Skeletal muscle tissue (tissue), 4 donors: ENCODE results near the gene RSRC1. TPM values are rescaled to one million over a fixed set of nuclear protein-coding genes. Genes with fewer than 3 reads are reported as not detected.
"Not testable (repeated sequence)": the region's sequence is repeated elsewhere in the genome, so short reads cannot be mapped to it uniquely, and the experiment has no call there.

ENCODE experiments used
- H3K27ac ChIP-seq: one replicate; pipeline ENCODE4 v1.7.0; 2013; ENCODE audit warnings: mild to moderate bottlenecking, low read depth, low read length, inconsistent platforms
- H3K27me3 ChIP-seq, 3 donors: one replicate each; pipeline ENCODE4 v1.7.0; 2013; ENCODE audit warnings: low read length in 3 of 3; ENCODE audit not compliant: control insufficient read depth in 3 of 3, insufficient read depth in 3 of 3
- H3K36me3 ChIP-seq, 3 donors: one replicate each; pipeline ENCODE4 v1.7.0; 2013; ENCODE audit warnings: low read length in 3 of 3; ENCODE audit not compliant: control insufficient read depth in 3 of 3, insufficient read depth in 3 of 3
- H3K4me1 ChIP-seq, 3 donors: one replicate each; pipeline ENCODE4 v1.7.0; 2013; ENCODE audit warnings: low read length in 3 of 3, mild to moderate bottlenecking in 3 of 3; ENCODE audit not compliant: control insufficient read depth in 3 of 3, insufficient read depth in 3 of 3
- H3K4me3 ChIP-seq, 3 donors: one replicate each; pipeline ENCODE4 v1.7.0; 2013; ENCODE audit warnings: low read length in 3 of 3
- H3K9ac ChIP-seq, 3 donors: one replicate each; pipeline ENCODE4 v1.7.0; 2013; ENCODE audit warnings: low read length in 3 of 3, mild to moderate bottlenecking in 3 of 3, moderate library complexity in 2 of 3, low read depth in 1 of 3
- H3K9me3 ChIP-seq, 3 donors: one replicate each; pipeline ENCODE4 v1.7.0; 2013; ENCODE audit warnings: low read length in 3 of 3; ENCODE audit not compliant: control insufficient read depth in 3 of 3
- total RNA-seq: library from RNA; depleted of rRNA; stranded (reverse); fragments of >200 nt; gene quantifications from one replicate; pipeline ENCODE4 v1.2.3, GENCODE V29; 2014
- donor health status: Osteomylitis.

Gene RSRC1
- total RNA-seq, 1 donor from 2014 or later: 33.4 TPM

DNA sequence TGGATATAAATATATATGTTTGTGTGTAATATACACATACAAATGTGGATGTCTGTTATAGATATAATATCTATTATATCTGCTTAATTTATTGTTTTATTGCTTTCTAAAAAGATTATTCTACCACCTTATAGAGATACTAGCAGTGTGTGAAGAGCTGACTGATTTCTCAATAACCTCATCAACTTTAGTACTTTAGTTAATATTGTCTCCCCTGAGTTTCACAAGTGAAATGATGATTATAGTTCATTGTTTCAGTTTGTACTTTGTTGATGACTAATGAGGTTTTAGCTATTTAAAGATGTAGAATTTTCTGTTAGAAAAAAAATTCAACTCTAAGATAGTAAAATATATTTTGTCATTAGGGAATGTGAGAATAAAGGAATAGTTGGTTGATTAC lies 11.4 kb downstream of the RSRC1 start:
- H3K9me3 ChIP-seq: no peaks in the 10 kb centered on the region
- no peaks in the 10 kb centered on the region for H3K4me1 ChIP-seq
- no peaks in the 10 kb centered on the region for H3K27me3 ChIP-seq
- H3K9ac ChIP-seq: no peak overlapping the region
- H3K36me3 ChIP-seq: peaks cover 3 to 15% (median 12%) of the 10 kb centered on the region in 3 donors
- no peak overlapping the region for H3K27ac ChIP-seq
- H3K4me3 ChIP-seq: no peak overlapping the region

DNA sequence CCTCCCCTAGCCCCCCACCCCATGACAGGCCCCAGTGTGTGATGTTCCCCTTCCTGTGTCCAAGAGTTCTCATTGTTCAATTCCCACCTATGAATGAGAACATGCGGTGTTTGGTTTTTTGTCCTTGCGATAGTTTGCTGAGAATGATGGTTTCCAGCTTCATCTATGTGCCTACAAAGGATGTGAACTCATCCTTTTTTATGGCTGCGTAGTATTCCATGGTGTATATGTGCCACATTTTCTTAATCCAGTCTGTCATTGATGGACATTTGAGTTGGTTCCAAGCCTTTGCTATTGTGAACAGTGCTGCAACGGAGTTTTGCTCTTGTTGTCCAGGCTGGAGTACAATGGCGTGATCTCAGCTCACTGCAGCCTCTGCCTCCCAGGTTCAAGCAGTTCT lies 12.8 kb downstream of the RSRC1 start:
- H3K9me3 ChIP-seq, H3K9ac ChIP-seq, H3K27me3 ChIP-seq, H3K4me1 ChIP-seq, H3K4me3 ChIP-seq, H3K27ac ChIP-seq: not testable (repeated sequence)
- H3K36me3 ChIP-seq: peaks cover 5 to 15% (median 12%) of the 10 kb centered on the region in 3 donors

DNA sequence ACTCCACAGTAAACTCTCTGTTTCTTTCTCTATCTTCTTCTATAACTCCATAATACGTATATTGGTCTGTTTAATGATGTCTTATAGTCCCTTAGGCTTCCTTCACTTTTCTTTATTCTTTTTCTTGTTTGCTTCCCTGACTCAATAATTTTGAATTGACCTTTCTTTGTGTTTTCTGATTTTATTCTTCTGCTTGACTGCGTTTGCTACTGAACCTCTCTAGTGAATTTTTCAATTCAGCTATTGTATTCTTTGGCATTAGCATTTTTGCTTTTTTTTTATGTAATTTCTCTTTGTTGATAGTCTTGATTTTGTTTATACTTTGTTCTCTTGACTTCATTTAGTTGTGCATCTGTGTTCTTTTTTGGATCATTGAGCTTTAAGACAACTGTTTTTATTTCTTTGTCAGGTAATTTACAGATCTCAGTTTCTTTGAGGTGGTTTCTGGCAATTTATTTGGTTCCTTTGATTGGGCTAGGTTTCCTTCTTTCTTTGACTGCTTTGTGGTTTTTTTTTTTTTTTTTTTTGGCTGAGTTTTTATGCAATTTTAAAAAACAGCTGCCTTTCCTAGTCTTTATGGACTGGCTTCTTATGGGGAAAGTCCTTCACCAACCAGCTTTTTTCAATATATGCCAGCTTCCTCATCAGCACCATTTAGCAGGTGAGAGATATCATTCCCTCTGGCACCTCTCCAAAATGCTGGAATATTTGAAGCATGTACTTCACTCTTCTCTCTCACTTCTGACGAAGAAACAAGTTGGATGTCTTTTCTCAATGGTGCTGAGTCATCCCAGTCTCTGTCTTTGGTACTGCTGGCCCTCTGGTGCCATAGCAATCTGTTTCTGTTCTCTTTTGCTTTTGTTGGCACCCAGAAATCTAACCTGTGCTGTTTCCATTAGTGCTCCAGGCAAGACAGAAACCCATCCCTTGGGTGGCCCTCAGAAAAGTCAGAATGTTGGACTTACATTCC lies 17.6 kb downstream of the RSRC1 start:
- Histone ChIP-seq H3K27ac (no peak overlapping the region), H3K9ac (no peak overlapping the region), H3K27me3 (no peaks in the 10 kb centered on the region), H3K4me3 (no peak overlapping the region), H3K4me1 (no peaks in the 10 kb centered on the region), H3K9me3 (no peaks in the 10 kb centered on the region), H3K36me3 (peaks cover 5 to 24% (median 18%) of the 10 kb centered on the region in 3 donors)

DNA sequence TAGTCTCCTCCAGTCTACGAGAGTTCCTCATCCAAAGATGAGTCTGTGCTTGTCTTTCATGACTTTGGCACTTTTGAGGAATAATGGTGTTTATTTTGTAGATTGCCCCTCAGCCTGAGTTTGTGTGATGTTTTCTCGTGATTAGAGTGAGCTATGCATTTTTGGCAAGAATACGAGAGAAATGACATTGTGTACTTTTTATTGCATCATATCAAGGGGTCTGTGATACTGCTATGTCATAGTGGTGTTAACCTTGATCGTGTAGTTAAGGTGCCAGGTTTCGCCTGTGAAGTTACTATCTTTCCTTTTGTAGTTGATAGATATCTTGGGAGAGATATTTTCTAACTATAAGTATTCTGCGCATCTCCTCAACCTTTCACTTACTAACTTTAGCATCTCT lies 18.9 kb downstream of the RSRC1 start:
- H3K27ac ChIP-seq: no peak overlapping the region
- H3K4me3 ChIP-seq: no peak overlapping the region
- no peaks in the 10 kb centered on the region for H3K27me3 ChIP-seq
- no peaks in the 10 kb centered on the region for H3K4me1 ChIP-seq
- H3K9me3 ChIP-seq: no peaks in the 10 kb centered on the region
- H3K9ac ChIP-seq: no peak overlapping the region
- H3K36me3 ChIP-seq: peaks cover 5 to 22% (median 15%) of the 10 kb centered on the region in 3 donors

DNA sequence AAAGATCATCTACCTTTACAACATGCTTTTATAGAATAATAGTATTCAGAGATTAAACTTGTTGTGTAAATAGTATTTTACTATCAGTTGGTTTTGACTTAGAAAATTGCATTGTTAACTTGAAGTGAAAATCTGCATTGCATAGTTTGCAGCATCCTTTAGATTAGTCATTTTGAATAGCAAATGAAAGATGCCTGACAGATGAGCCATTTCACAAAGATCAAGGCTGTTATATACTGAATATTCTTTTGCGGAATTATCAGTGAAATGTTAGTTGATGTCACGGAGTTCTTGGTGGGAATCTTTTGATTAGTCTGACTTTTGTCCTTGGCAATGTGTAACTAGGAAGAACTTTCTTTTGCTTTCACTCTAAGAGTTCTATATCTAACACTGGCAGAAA lies 24.5 kb downstream of the RSRC1 start:
- no peak overlapping the region for H3K27ac ChIP-seq
- H3K4me1 ChIP-seq: no peaks in the 10 kb centered on the region
- H3K9ac ChIP-seq: no peak overlapping the region
- peaks cover 0 to 3% (median 0%) of the 10 kb centered on the region in 3 donors for H3K36me3 ChIP-seq
- no peaks in the 10 kb centered on the region for H3K27me3 ChIP-seq
- no peak overlapping the region for H3K4me3 ChIP-seq
- H3K9me3 ChIP-seq: no peaks in the 10 kb centered on the region

DNA sequence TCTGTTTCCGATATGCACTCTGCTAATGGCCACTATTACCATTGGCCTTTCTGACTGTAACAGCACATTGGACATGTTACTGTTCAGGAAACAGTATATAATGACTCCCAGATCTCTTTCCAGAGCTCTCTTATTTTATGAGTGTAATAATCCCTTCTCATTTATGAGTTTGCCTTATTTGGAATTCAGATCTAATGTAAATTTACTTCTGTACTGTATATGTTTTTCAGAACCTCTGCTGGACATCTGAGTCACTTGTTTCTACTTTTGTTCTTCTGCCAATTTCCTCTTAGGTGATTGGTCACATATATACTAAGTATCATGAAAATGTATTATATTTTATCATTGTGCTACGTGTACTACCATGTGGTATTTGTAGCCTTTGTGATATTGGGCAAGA lies 30.5 kb downstream of the RSRC1 start:
- H3K4me3 ChIP-seq: no peak overlapping the region
- H3K27me3 ChIP-seq: no peaks in the 10 kb centered on the region
- H3K9ac ChIP-seq: no peak overlapping the region
- no peaks in the 10 kb centered on the region for H3K9me3 ChIP-seq
- no peaks in the 10 kb centered on the region for H3K4me1 ChIP-seq
- no peaks in the 10 kb centered on the region for H3K36me3 ChIP-seq
- H3K27ac ChIP-seq: no peak overlapping the region

DNA sequence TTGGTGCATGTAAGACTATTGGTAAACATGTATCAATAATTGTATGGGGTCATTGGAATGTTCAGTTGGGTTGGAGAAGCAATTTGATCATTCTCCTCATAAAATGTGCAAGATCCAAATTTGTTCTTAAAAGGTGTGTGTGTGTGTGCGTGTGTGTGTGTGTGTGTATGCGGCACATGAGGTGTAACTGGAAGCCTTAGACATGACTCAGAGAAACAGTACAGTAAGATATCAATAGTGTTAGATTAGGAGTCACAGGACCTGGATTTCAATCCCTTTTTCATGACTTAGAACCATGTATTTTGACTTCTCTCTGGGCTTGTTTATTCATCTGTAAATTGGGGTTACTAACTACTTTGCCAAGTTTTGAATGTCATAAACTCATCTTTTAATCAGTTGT lies 38.3 kb downstream of the RSRC1 start:
- H3K9ac ChIP-seq: no peak overlapping the region
- H3K4me3 ChIP-seq: no peak overlapping the region
- no peaks in the 10 kb centered on the region for H3K9me3 ChIP-seq
- H3K4me1 ChIP-seq: no peaks in the 10 kb centered on the region
- no peaks in the 10 kb centered on the region for H3K36me3 ChIP-seq
- H3K27ac ChIP-seq: no peak overlapping the region
- H3K27me3 ChIP-seq: no peaks in the 10 kb centered on the region

DNA sequence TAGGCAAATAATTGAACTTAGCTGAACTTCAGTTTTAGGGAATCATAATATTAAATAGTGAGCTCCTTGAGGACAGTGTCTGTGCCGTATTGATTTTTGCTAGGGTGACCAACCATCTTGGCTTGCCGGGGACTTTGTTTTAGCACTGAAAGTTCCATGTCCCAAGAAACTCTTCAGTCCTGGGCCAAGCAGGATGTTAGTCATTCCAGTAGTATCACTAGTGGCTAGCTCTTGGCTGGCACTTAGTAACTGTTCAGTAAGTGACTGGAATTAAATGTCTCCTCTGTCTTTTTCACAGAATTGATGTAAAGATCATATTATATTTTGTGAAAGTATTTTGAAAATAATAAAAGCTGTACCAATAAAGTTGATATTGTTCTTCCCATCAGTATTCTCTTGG lies 42.3 kb downstream of the RSRC1 start:
- Histone ChIP-seq H3K27ac (no peak overlapping the region), H3K4me1 (no peaks in the 10 kb centered on the region), H3K9ac (no peak overlapping the region), H3K27me3 (no peaks in the 10 kb centered on the region), H3K4me3 (no peak overlapping the region), H3K36me3 (no peaks in the 10 kb centered on the region), H3K9me3 (no peaks in the 10 kb centered on the region)

DNA sequence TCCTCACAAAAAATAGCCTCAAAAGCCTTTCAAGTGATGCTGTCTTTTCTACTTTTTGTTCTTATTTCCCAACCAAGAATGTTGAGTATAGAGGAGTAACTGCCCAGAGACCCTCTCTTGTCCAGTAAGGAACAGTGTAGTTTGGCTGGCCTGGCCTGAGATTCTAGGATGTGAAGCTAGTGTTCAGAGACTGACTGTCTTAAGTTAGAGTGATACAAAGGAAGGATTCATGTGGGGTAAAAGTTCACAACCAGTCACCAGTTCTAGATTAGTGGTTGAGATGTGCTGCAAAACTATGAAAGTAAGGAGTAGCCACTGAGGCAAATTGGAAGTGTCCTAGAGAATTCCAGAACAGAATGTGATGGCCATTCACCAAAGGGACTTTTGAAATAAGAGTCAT lies 49.1 kb downstream of the RSRC1 start:
- Histone ChIP-seq H3K4me1 (no peaks in the 10 kb centered on the region), H3K9ac (no peak overlapping the region)

DNA sequence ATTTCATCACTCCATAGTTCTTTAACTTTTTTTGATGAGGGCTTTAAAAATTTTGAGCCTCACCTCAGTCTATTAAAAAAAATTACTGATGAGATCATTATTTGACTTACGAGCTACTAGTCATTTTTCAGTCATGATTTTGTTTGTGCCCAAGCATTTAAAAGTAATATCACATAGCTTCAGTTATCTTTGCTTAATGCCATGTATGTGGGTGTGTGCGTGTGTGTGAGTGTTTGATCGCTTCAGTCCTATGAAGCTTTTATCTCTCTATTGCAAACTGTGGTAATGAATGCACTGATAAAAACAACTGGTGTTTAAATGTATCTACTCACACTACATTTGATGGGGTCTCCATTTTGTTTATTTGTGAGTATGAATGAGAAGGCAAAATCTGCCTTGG lies 49.8 kb downstream of the RSRC1 start:
- H3K27ac ChIP-seq: no peak overlapping the region
- no peaks in the 10 kb centered on the region for H3K4me1 ChIP-seq

More for the DNA sequence above, 49.1 kb downstream of the RSRC1 start:
- Histone ChIP-seq H3K27me3 (no peaks in the 10 kb centered on the region), H3K27ac (no peak overlapping the region), H3K36me3 (no peaks in the 10 kb centered on the region), H3K9me3 (no peaks in the 10 kb centered on the region), H3K4me3 (no peak overlapping the region)

More for the DNA sequence above, 49.8 kb downstream of the RSRC1 start:
- H3K9me3 ChIP-seq: no peaks in the 10 kb centered on the region
- no peaks in the 10 kb centered on the region for H3K27me3 ChIP-seq
- no peak overlapping the region for H3K4me3 ChIP-seq
- no peak overlapping the region for H3K9ac ChIP-seq
- H3K36me3 ChIP-seq: no peaks in the 10 kb centered on the region
